GM19193 (cell line): ENCODE results near the gene TRPM7.

Experiments
- POLR2A ChIP-seq: IDR thresholded peaks from 4 replicates; pipeline ENCODE4 v1.6.1; 2011; ENCODE audit not compliant: insufficient read depth, insufficient read length; ENCODE audit errors: extremely low read depth

The TRPM7 gene

DNA sequence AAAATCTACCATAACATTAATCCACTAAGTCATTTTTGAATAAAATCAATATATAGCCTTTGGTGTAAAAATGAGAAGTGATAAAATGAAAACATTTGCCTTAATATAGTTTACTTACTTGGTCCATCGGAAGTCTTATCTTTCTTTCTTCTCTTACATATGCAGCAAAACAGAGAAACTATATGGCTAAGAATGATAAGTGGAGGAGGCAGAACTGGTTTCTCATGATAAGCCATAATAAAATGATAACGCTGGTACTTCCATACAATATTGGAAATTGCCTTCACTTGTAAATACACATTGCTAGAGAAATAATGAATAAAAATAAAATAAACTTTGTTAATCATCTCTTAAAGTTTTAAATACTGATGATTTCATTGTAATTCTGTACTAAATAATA, 92.3 kb downstream of the TRPM7 start:
- TF ChIP-seq POLR2A = no peak

DNA sequence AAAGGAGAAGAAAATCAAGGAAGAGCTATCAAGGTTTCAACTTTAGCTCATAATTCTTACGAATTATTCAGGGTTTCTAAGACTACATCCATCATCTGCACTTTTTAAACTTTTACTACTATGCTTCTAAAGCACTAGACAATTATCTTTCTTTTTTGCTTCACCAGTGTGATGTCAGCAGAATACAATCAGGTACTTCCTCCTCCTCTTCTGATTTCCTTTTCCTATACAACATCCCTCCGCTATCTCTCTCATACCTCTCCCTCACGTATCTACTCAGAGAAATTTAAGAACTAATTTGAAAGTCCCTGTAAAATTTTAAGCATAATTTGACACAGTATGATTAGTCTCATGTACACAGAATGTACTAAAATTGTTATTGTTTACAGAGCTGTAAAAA, 92.8 kb downstream of the TRPM7 start:
- TF ChIP-seq POLR2A = no peak

GRCh38 chr15:50590288-50590687, 96.3 kb downstream of the TRPM7 start:
- no peak for TF ChIP-seq POLR2A

GRCh38 chr15:50577492-50577891, 109.1 kb downstream of the TRPM7 start:
- no peak for TF ChIP-seq POLR2A

- TF ChIP-seq POLR2A = no peak
These were observed 110.4 kb downstream of the TRPM7 start for GRCh38 chr15:50576166-50576565.

- no peak for TF ChIP-seq POLR2A
These were observed 122.8 kb downstream of the TRPM7 start for GRCh38 chr15:50563756-50564155.

GRCh38 chr15:50562735-50563640, 123.6 kb downstream of the TRPM7 start:
- TF ChIP-seq POLR2A = no peak

DNA sequence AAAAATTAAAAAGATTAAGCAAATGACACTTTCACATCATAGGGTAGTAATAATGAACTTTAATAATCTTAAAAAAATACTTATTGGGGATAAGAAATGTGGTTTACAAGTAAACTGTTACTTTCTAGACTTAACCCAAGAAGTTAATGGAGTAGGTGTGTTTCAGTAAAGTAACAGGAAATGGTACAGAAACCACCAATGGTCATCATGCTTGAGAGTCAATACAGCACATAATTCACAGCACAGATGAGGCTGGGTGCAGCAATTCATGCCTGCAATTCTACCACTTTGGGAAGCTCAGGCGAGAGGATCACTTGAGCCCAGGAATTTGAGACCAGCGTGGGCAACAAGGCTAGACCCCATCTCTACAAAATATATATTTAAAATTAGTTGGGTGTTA, 128.6 kb downstream of the TRPM7 start:
- TF ChIP-seq POLR2A = no peak

DNA sequence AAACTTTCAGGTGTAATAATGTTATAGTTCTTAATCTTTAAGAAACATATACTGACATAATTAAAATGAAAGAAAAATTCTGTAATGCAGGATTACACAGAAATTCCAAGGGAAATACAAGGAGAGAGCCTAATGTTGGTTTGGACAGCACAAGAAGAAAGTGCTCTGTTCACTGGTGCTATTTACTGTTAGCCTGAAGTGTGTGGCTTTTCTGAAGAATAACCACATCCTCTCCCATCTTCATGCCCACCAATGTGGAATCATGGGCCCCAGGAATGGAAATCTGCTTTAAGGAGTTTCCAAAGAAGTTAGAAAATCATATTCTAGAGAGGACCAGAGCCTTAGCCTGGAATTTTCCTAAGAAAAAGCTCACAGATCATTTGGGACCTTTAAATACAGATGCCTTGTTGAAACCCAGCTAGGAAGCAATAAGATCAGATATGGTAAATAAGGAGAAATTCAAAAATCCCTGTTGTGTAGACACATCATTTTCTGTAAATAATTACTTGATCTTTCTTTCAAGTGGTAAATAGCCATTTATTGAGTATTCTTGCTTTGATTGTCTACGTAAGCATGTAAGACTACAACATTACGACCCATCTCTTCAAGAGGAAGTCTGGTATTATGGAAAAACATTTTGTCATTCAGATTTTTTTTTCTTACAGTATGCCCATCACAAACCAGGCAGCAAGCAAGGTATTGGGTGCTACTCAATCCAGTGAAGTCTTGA, 129.8 kb downstream of the TRPM7 start:
- TF ChIP-seq POLR2A = no peak

DNA sequence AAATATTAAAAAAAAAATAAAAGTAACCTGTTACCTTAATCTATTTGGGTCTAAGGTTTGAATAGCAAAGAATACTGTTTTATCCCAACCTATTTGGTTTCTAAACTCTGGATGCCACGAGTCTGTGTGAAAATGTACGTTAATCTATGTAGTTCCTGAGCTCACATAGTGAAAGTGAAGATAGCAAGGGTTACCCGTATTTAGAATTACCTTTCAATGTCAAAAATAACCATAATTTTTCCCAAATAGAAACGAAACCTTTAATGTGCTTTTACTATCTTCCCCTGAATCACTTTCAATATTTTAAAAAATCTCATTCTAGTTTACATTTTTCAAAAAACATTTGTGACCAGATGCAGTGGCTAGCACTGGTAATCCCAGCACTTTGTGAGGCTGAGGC, 134.4 kb downstream of the TRPM7 start:
- TF ChIP-seq POLR2A = no peak

DNA sequence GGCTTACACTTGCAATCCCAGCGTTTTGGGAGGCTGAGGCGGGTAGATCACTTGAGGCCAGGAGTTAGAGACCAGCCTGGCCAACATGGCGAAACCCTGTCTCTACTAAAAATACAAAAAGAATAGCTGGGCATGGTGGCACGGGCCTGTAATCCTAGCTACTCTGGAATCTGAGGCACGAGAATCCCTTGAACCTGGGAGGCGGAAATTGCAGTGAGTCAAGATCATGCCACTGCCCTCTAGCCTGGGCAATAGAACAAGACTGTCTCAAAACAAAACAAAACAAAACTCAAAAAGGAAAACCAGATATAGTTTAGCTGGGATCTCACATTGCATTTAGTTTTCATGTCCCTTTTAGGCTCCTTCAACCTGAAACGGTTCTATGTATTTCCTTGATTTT, 137.3 kb downstream of the TRPM7 start:
- no peak for TF ChIP-seq POLR2A

GRCh38 chr15:50546566-50546965, 140.0 kb downstream of the TRPM7 start, which contains the start of gene USP50:
USP50 (minus strand) TSS chr15:50546666; CDS start chr15:50546525, 141 bp downstream.
- TF ChIP-seq POLR2A = no peak

GRCh38 chr15:50544368-50544767, 142.2 kb downstream of the TRPM7 start:
- TF ChIP-seq POLR2A = no peak

- no peak for TF ChIP-seq POLR2A
These were observed 143.0 kb downstream of the TRPM7 start for GRCh38 chr15:50543556-50543955.

GRCh38 chr15:50542887-50543210, 143.7 kb downstream of the TRPM7 start:
- TF ChIP-seq POLR2A = no peak

DNA sequence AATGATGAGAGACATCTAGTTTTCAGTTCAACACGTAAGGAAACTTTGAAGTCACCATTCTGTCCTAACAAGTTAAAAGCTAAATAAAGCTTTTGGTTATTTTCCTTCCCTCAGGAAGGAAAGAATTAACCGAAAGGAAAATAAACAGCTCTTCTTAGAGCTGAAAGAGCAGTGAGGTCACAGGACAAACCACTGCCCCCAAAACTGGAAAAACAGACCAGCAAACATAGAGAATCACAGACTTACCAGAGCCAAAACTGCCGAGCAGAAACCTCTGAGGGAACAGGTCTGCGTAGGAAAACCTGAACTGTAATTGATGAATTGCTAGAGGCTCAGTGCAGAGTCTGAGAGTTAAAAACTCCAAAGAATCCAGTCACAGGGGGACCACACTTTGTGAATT, 154.8 kb downstream of the TRPM7 start:
- no peak for TF ChIP-seq POLR2A
